Activated CD8-positive, alpha-beta memory T cell treated with anti-CD3 and anti-CD28 coated beads for 48 hours (primary cell): Measurements from ENCODE around the gene DMD.
"Not testable (repeated sequence)": the region's sequence is repeated elsewhere in the genome, so short reads cannot be mapped to it uniquely, and the experiment has no call there.

Experiments used
- DNase-seq, 3 experiments: peaks; one replicate each; pipeline ENCODE4 v3.0.0-alpha.2; 2020; ENCODE audit warnings: low read depth in 2 of 3, low spot score in 2 of 3

Gene DMD

GRCh38 chrX:31464306-31464915, 1746.9 kb downstream of the DMD start:
- DNase-seq, result no peak

- no peak for DNase-seq
These were observed 1750.1 kb downstream of the DMD start for GRCh38 chrX:31461266-31461665.

GRCh38 chrX:31459361-31459760, 1752.0 kb downstream of the DMD start:
- no peak for DNase-seq

GRCh38 chrX:31449965-31450364, 1761.4 kb downstream of the DMD start:
- no peak for DNase-seq

GRCh38 chrX:31449081-31449480, 1762.3 kb downstream of the DMD start:
- DNase-seq, result no peak

GRCh38 chrX:31445542-31445941, 1765.8 kb downstream of the DMD start:
- DNase-seq, result no peak

GRCh38 chrX:31443654-31444053, 1767.7 kb downstream of the DMD start:
- no peak for DNase-seq

- DNase-seq, result no peak
These were observed 1770.8 kb downstream of the DMD start for GRCh38 chrX:31440546-31440945.

GRCh38 chrX:31436424-31436823, 1774.9 kb downstream of the DMD start:
- no peak for DNase-seq

- DNase-seq, result no peak
These were observed 1775.8 kb downstream of the DMD start for GRCh38 chrX:31435592-31435991.

- DNase-seq, result no peak
These were observed 1777.5 kb downstream of the DMD start for GRCh38 chrX:31433856-31434255.

GRCh38 chrX:31429915-31430314, 1781.4 kb downstream of the DMD start:
- no peak for DNase-seq

- no peak for DNase-seq
These were observed 1787.7 kb downstream of the DMD start for GRCh38 chrX:31423609-31424189.

GRCh38 chrX:31421441-31421840, 1789.9 kb downstream of the DMD start:
- no peak for DNase-seq

- DNase-seq, result no peak
These were observed 1790.6 kb downstream of the DMD start for GRCh38 chrX:31420711-31421151.

GRCh38 chrX:31420302-31420701, 1791.0 kb downstream of the DMD start:
- DNase-seq, result no peak

GRCh38 chrX:31397119-31397518, 1814.2 kb downstream of the DMD start:
- no peak for DNase-seq

GRCh38 chrX:31392513-31392912, 1818.8 kb downstream of the DMD start:
- DNase-seq, result no peak

GRCh38 chrX:31388946-31389345, 1822.4 kb downstream of the DMD start:
- DNase-seq, result no peak

GRCh38 chrX:31384471-31384870, 1826.9 kb downstream of the DMD start:
- no peak for DNase-seq

GRCh38 chrX:31383991-31384390, 1827.4 kb downstream of the DMD start:
- no peak for DNase-seq

GRCh38 chrX:31378973-31379372, 1832.4 kb downstream of the DMD start:
- not testable (repeated sequence) for DNase-seq

- not testable (repeated sequence) for DNase-seq
These were observed 1833.5 kb downstream of the DMD start for GRCh38 chrX:31377821-31378220.
